Omental fat pad (tissue), 4 donors: ENCODE results near the gene G6PC1. TPM values are rescaled to one million over a fixed set of nuclear protein-coding genes. Genes with fewer than 3 reads are reported as not detected.

Source experiments
- ATAC-seq: fragments of 150-250 bp; one replicate; pipeline ENCODE4 v1.9.1; 2016; ENCODE audit warnings: mild to moderate bottlenecking, moderate library complexity; ENCODE audit not compliant: low FRiP score
- DNase-seq: peaks from one replicate; pipeline ENCODE4 v3.0.0-alpha.2; 2019; ENCODE audit warnings: low spot score
- small RNA-seq: library from RNA; depleted of rRNA; stranded (forward); fragments of <200 nt; gene quantifications from one replicate; pipeline ENCODE3, GENCODE V24; 2016
- total RNA-seq, 4 donors: library from RNA; depleted of rRNA; stranded (reverse); fragments of >200 nt; gene quantifications; one replicate each; pipeline ENCODE4 v1.1.0, GENCODE V29; 2016
- TF ChIP-seq, protein P1 (sequence below), 3 donors: fragments of 450-650 bp; IDR thresholded peaks; one replicate each; pipeline ENCODE4 v1.5.1; 2016 to 2017; ENCODE audit warnings: antibody characterized with exemption in 3 of 3, mild to moderate bottlenecking in 3 of 3, moderate library complexity in 2 of 3

G6PC1 gene
- total RNA-seq, 4 donors from 2014 or later: not detected

DNA sequence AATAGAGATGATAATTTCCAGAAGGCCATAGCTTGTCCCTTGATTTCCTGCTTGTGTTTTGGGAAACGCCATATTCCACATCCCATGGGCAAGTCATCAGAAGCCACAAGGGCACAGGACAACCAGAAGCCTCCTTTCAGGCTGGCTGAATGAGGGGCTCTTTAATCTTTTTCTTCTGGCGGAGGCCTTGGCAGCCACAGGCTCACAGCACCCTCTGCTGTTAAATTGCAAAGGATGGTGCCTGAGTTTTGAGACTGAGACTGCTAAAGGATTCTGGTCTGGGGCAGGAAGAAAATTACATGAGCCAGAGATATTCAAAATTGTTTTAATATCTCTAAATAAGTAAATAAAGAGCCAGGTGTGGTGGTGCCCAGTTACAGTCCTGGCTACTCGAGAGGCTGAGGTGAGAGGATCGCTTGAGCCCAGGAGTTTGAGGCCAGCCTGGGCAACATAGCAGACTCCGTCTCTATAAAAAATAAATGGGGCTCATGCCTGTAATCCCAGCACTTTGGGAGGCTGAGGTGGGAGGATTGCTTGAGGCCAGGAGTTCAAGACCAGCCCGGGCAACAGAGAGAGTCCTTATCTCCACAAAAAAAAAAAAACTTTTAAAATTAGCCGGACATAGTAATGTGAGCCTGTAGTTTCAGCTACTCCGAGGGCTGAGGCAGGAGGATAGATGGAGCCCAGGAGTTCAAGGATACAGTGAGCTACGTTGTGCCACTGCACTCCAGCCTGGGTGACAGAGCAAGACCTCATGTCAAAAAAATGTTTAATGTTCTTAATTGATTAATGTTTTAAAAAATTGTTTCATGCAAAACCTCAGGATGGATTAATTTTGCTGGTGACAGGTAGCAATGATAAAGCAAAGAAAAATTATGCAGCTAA, 37.4 kb downstream of the G6PC1 start:
- ATAC-seq: peak; percentile 54
- TF ChIP-seq, protein P1, sequence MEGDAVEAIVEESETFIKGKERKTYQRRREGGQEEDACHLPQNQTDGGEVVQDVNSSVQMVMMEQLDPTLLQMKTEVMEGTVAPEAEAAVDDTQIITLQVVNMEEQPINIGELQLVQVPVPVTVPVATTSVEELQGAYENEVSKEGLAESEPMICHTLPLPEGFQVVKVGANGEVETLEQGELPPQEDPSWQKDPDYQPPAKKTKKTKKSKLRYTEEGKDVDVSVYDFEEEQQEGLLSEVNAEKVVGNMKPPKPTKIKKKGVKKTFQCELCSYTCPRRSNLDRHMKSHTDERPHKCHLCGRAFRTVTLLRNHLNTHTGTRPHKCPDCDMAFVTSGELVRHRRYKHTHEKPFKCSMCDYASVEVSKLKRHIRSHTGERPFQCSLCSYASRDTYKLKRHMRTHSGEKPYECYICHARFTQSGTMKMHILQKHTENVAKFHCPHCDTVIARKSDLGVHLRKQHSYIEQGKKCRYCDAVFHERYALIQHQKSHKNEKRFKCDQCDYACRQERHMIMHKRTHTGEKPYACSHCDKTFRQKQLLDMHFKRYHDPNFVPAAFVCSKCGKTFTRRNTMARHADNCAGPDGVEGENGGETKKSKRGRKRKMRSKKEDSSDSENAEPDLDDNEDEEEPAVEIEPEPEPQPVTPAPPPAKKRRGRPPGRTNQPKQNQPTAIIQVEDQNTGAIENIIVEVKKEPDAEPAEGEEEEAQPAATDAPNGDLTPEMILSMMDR (IDR thresholded peaks at IDR 0.05): peak in 1 of 3 donors; percentile 13
- no peak for DNase-seq

DNA sequence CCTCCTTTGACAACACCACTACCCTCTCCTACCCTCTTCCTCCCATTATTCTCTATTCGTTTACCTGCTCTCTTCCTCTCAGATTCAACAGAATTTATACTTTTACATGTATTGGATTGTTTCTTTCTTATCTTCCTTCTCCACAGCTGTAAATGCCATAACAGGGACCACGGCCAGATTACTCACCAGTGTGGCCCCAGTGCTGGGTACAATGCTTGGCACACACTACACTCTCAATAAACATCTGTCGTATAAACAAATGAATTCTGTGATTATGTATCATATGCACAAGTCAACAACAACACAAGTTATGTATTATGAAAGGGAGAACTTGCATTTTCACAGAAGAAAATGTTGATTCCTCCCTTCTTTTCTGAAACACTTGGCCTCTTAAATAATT, 43.6 kb downstream of the G6PC1 start:
- DNase-seq: no peak
- ATAC-seq: no peak
- TF ChIP-seq, protein P1 (IDR thresholded peaks at IDR 0.05): no peak

GRCh38 chr17:42946812-42947211, 46.2 kb downstream of the G6PC1 start:
- DNase-seq (no peak), ATAC-seq (no peak)
- TF ChIP-seq, protein P1 (IDR thresholded peaks at IDR 0.05): no peak

- DNase-seq (no peak), ATAC-seq (no peak)
- TF ChIP-seq, protein P1 (IDR thresholded peaks at IDR 0.05): no peak
Measured at GRCh38 chr17:42950044-42950783, 49.6 kb downstream of the G6PC1 start.

Small RNA genes lying within 50 kb of the gene (small RNA-seq; reads per million reads assigned to genes)
- gene RF00561 (not detected), gene RNU6-287P (not detected)

Other genes with a start within 250 kb of the G6PC1 start
- gene TUBG2, start 241.5 kb upstream of the G6PC1 start, total RNA-seq: 10 to 100 TPM; 16.5 to 27.9 (median 20.0) TPM
- 10 to 100 TPM in 3 of 4 donors, 1 to 10 TPM in 1; 3.8 to 29.6 (median 12.1) TPM for gene PLEKHH3, start 223.8 kb upstream of the G6PC1 start, total RNA-seq
- gene CCR10, start 219.0 kb upstream of the G6PC1 start, total RNA-seq: 1 to 10 TPM in 3 of 4 donors, not detected in 1; 1.3 to 3.0 (median 1.9) TPM
- 1 to 10 TPM; 1.8 to 9.0 (median 4.2) TPM for gene CNTNAP1, start 218.3 kb upstream of the G6PC1 start, total RNA-seq
- gene EZH1, start 155.8 kb upstream of the G6PC1 start, total RNA-seq: 10 to 100 TPM; 42.0 to 91.1 (median 50.9) TPM
- gene RAMP2, start 139.6 kb upstream of the G6PC1 start, total RNA-seq: 10 to 100 TPM; 51.3 to 90.6 (median 68.1) TPM
- gene VPS25, start 127.3 kb upstream of the G6PC1 start, total RNA-seq: 10 to 100 TPM; 44.3 to 53.4 (median 48.4) TPM
- gene WNK4, start 120.2 kb upstream of the G6PC1 start, total RNA-seq: 1 to 10 TPM in 2 of 4 donors, under 1 TPM in 2; 0.50 to 3.9 (median 1.4) TPM
- 10 to 100 TPM; 39.9 to 82.7 (median 71.2) TPM for gene COA3, start 102.1 kb upstream of the G6PC1 start, total RNA-seq
- 1 to 10 TPM in 1 of 4 donors, under 1 TPM in 1, not detected in 2; 0.09 to 2.9 TPM for gene CNTD1, start 101.9 kb upstream of the G6PC1 start, total RNA-seq
- 100 to 1,000 TPM in 1 of 4 donors, 10 to 100 TPM in 3; 75.0 to 118 (median 88.7) TPM for gene BECN1, start 76.5 kb upstream of the G6PC1 start, total RNA-seq
- 100 to 1,000 TPM in 1 of 4 donors, 10 to 100 TPM in 3; 72.1 to 122 (median 77.8) TPM for gene PSME3, start 67.4 kb upstream of the G6PC1 start, total RNA-seq
- 10 to 100 TPM in 1 of 4 donors, 1 to 10 TPM in 3; 3.2 to 12.5 (median 5.4) TPM for gene AOC2, start 56.2 kb upstream of the G6PC1 start, total RNA-seq
- 100 to 1,000 TPM; 106 to 221 (median 175) TPM for gene AOC3, start 49.6 kb upstream of the G6PC1 start, total RNA-seq
- gene AARSD1, start 63.7 kb downstream of the G6PC1 start, total RNA-seq: 10 to 100 TPM; 17.8 to 36.0 (median 20.2) TPM
- gene PTGES3L, start 79.3 kb downstream of the G6PC1 start, total RNA-seq: 1 to 10 TPM in 1 of 4 donors, not detected in 3; 1.2 TPM
- gene RUNDC1, start 79.8 kb downstream of the G6PC1 start, total RNA-seq: 10 to 100 TPM in 2 of 4 donors, 1 to 10 TPM in 2; 8.5 to 12.4 (median 10.6) TPM
- 1,000 to 10,000 TPM in 3 of 4 donors, 100 to 1,000 TPM in 1; 852 to 1,453 (median 1,237) TPM for gene RPL27, start 97.6 kb downstream of the G6PC1 start, total RNA-seq
- gene IFI35, start 106.0 kb downstream of the G6PC1 start, total RNA-seq: 100 to 1,000 TPM in 1 of 4 donors, 10 to 100 TPM in 3; 29.1 to 108 (median 34.4) TPM
- 100 to 1,000 TPM; 147 to 304 (median 233) TPM for gene VAT1, start 121.6 kb downstream of the G6PC1 start, total RNA-seq
- gene RND2, start 124.4 kb downstream of the G6PC1 start, total RNA-seq: 1 to 10 TPM in 1 of 4 donors, under 1 TPM in 3; 0.25 to 1.1 (median 0.64) TPM
- 1 to 10 TPM; 2.4 to 8.8 (median 3.0) TPM for gene BRCA1, start 224.6 kb downstream of the G6PC1 start, total RNA-seq